HEK293 (cell line): ENCODE measurements around the gene ATP11C.

ENCODE experiments used
- CTCF ChIA-PET: fragments of 350-600 bp; formaldehyde crosslinking; extraction: SDS; loops from one replicate; lab custom pipeline; 2021; ENCODE audit warnings: antibody characterized with exemption; lab: Yijun Ruan, JAX
- POLR2A ChIA-PET: fragments of 300-600 bp; formaldehyde crosslinking; extraction: SDS; loops from one replicate; lab custom pipeline; 2020; ENCODE audit warnings: antibody characterized with exemption, inconsistent platforms; lab: Yijun Ruan, JAX
- H3K27ac ChIP-seq: fragments of 200-500 bp; sonication (Bioruptor generic); 2 replicates; pipeline ENCODE4 v1.5.1; 2014; ENCODE audit warnings: low read depth, low read length, control low read depth, inconsistent platforms; ENCODE audit errors: extremely low read depth
- H3K36me3 ChIP-seq, 2 experiments: fragments of 200-500 bp in 1 of 2; sonication (Bioruptor generic) in 1 of 2; 1 replicate in 1 of 2; 2 replicates in 1 of 2; pipeline ENCODE4 v1.5.1; 2014 to 2017; ENCODE audit warnings: inconsistent platforms in 2 of 2, low read length in 2 of 2; ENCODE audit not compliant: control insufficient read depth in 2 of 2, insufficient read depth in 1 of 2
- H3K4me1 ChIP-seq: fragments of 200-500 bp; sonication (Bioruptor generic); 2 replicates; pipeline ENCODE4 v1.5.1; 2014; ENCODE audit warnings: mild to moderate bottlenecking, low read length, inconsistent platforms; ENCODE audit not compliant: control insufficient read depth, insufficient read depth
- H3K4me3 ChIP-seq: 2 replicates; pipeline ENCODE4 v1.5.1; 2011; ENCODE audit warnings: low read depth, mild to moderate bottlenecking, control low read depth, low read length, moderate library complexity
- H3K9me3 ChIP-seq: fragments of 200-500 bp; sonication (Bioruptor generic); 2 replicates; pipeline ENCODE4 v1.5.1; 2014; ENCODE audit warnings: low read depth, low read length, inconsistent platforms; ENCODE audit not compliant: control insufficient read depth, insufficient read depth
- GLI2 ChIP-seq: fragments of 450-650 bp; formaldehyde crosslinking; IDR thresholded peaks from 2 replicates; pipeline ENCODE4; 2017; ENCODE audit warnings: missing biosample characterization, missing genetic modification characterization, low read depth, borderline replicate concordance
- GLI4 ChIP-seq: fragments of 450-650 bp; formaldehyde crosslinking; IDR thresholded peaks from 2 replicates; pipeline ENCODE4 v1.5.1; 2016; ENCODE audit warnings: missing biosample characterization, missing genetic modification characterization
- SP3 ChIP-seq: fragments of 450-650 bp; formaldehyde crosslinking; IDR thresholded peaks from 2 replicates; pipeline ENCODE4 v1.5.1; 2016; ENCODE audit warnings: missing biosample characterization, missing genetic modification characterization
- YY1 ChIP-seq: fragments of 450-650 bp; formaldehyde crosslinking; IDR thresholded peaks from 2 replicates; pipeline ENCODE4 v1.5.1; 2018; ENCODE audit warnings: missing biosample characterization, missing genetic modification characterization
- YY2 ChIP-seq: fragments of 450-650 bp; formaldehyde crosslinking; IDR thresholded peaks from 2 replicates; pipeline ENCODE4 v1.5.1; 2016; ENCODE audit warnings: missing biosample characterization, missing genetic modification characterization
- ZBTB21 ChIP-seq: fragments of 450-650 bp; formaldehyde crosslinking; IDR thresholded peaks from 2 replicates; pipeline ENCODE4 v1.5.1; 2017; ENCODE audit warnings: missing biosample characterization, missing genetic modification characterization
- ZBTB8A ChIP-seq: fragments of 450-650 bp; formaldehyde crosslinking; IDR thresholded peaks from 2 replicates; pipeline ENCODE4 v1.5.1; 2016; ENCODE audit warnings: missing biosample characterization, missing genetic modification characterization
- ZNF112 ChIP-seq: fragments of 450-650 bp; formaldehyde crosslinking; IDR thresholded peaks from 2 replicates; pipeline ENCODE4 v1.5.0; 2017; ENCODE audit warnings: missing biosample characterization, missing genetic modification characterization
- ZNF19 ChIP-seq: fragments of 450-650 bp; formaldehyde crosslinking; IDR thresholded peaks from 2 replicates; pipeline ENCODE4; 2016; ENCODE audit warnings: missing biosample characterization, missing genetic modification characterization, low read depth
- ZNF266 ChIP-seq: fragments of 450-650 bp; formaldehyde crosslinking; IDR thresholded peaks from 2 replicates; pipeline ENCODE4 v1.5.1; 2016; ENCODE audit warnings: missing biosample characterization, missing genetic modification characterization, low read depth
- ZNF394 ChIP-seq: fragments of 450-650 bp; formaldehyde crosslinking; IDR thresholded peaks from 2 replicates; pipeline ENCODE4 v1.5.1; 2016; ENCODE audit warnings: missing biosample characterization, missing genetic modification characterization, mild to moderate bottlenecking, moderate library complexity, borderline replicate concordance
- ZNF513 ChIP-seq: fragments of 450-650 bp; IDR thresholded peaks from 2 replicates; pipeline ENCODE4 v1.5.1; 2018; ENCODE audit warnings: missing biosample characterization, missing genetic modification characterization
- ZNF600 ChIP-seq: fragments of 450-650 bp; formaldehyde crosslinking; IDR thresholded peaks from 2 replicates; pipeline ENCODE4 v1.5.1; 2016; ENCODE audit warnings: missing biosample characterization, missing genetic modification characterization
- ZNF747 ChIP-seq: fragments of 450-650 bp; formaldehyde crosslinking; IDR thresholded peaks from 2 replicates; pipeline ENCODE4 v1.5.1; 2016; ENCODE audit warnings: missing biosample characterization, missing genetic modification characterization
- TF ChIP-seq, protein P1 (sequence below): fragments of 450-650 bp; formaldehyde crosslinking; IDR thresholded peaks from 2 replicates; pipeline ENCODE4 v1.5.1; 2016; ENCODE audit warnings: missing biosample characterization, missing genetic modification characterization
- TF ChIP-seq, protein P2 (sequence below): fragments of 450-650 bp; formaldehyde crosslinking; conservative IDR thresholded peaks from 2 replicates; pipeline ENCODE4 v1.5.1; 2016; ENCODE audit warnings: low read depth, missing biosample characterization, missing genetic modification characterization

Gene ATP11C

GRCh38 chrX:139815771-139816170 is 117.1 kb downstream of the ATP11C start:
- TF ChIP-seq YY1 (tag by site-specific recombination): no peak
- no peak for TF ChIP-seq ZNF112
- TF ChIP-seq, protein P1, sequence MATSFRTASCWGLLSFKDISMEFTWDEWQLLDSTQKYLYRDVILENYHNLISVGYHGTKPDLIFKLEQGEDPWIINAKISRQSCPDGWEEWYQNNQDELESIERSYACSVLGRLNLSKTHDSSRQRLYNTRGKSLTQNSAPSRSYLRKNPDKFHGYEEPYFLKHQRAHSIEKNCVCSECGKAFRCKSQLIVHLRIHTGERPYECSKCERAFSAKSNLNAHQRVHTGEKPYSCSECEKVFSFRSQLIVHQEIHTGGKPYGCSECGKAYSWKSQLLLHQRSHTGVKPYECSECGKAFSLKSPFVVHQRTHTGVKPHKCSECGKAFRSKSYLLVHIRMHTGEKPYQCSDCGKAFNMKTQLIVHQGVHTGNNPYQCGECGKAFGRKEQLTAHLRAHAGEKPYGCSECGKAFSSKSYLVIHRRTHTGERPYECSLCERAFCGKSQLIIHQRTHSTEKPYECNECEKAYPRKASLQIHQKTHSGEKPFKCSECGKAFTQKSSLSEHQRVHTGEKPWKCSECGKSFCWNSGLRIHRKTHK (tag by site-specific recombination): no peak
- TF ChIP-seq, protein P2, sequence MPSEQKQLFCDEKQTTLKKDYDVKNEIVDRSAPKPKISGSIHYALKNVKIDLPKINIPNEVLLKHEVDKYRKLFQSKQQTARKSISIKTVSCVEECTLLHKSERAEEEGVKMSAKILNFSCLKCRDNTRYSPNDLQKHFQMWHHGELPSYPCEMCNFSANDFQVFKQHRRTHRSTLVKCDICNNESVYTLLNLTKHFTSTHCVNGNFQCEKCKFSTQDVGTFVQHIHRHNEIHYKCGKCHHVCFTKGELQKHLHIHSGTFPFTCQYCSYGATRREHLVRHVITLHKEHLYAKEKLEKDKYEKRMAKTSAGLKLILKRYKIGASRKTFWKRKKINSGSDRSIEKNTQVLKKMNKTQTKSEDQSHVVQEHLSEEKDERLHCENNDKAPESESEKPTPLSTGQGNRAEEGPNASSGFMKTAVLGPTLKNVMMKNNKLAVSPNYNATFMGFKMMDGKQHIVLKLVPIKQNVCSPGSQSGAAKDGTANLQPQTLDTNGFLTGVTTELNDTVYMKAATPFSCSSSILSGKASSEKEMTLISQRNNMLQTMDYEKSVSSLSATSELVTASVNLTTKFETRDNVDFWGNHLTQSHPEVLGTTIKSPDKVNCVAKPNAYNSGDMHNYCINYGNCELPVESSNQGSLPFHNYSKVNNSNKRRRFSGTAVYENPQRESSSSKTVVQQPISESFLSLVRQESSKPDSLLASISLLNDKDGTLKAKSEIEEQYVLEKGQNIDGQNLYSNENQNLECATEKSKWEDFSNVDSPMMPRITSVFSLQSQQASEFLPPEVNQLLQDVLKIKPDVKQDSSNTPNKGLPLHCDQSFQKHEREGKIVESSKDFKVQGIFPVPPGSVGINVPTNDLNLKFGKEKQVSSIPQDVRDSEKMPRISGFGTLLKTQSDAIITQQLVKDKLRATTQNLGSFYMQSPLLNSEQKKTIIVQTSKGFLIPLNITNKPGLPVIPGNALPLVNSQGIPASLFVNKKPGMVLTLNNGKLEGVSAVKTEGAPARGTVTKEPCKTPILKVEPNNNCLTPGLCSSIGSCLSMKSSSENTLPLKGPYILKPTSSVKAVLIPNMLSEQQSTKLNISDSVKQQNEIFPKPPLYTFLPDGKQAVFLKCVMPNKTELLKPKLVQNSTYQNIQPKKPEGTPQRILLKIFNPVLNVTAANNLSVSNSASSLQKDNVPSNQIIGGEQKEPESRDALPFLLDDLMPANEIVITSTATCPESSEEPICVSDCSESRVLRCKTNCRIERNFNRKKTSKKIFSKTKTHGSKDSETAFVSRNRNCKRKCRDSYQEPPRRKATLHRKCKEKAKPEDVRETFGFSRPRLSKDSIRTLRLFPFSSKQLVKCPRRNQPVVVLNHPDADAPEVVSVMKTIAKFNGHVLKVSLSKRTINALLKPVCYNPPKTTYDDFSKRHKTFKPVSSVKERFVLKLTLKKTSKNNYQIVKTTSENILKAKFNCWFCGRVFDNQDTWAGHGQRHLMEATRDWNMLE (tag by site-specific recombination): no peak
- no peak for TF ChIP-seq ZNF600 (tag by site-specific recombination)
- no peak for TF ChIP-seq ZBTB21
- TF ChIP-seq YY2 (tag by site-specific recombination): no peak
- TF ChIP-seq ZNF747 (tag by site-specific recombination): no peak
- no peak for TF ChIP-seq GLI4 (tag by site-specific recombination)
- TF ChIP-seq, all 188 proteins: peak for 0
- ChIA-PET POLR2A (no interaction called here), CTCF (no interaction called here)

GRCh38 chrX:139811942-139812629 is 120.8 kb downstream of the ATP11C start:
- H3K36me3 ChIP-seq: peaks cover 10 to 15% of the 10 kb centered on the region in 2 experiments
- H3K9me3 ChIP-seq: 0 out of 2 replicates have a peak, but pooled peaks cover 2% of the 10 kb centered on the region
- no peak overlapping the region for H3K27ac ChIP-seq
- TF ChIP-seq ZBTB8A (tag by site-specific recombination): no peak
- TF ChIP-seq ZNF266 (tag by site-specific recombination): no peak
- TF ChIP-seq ZNF513: no peak
- no peak for TF ChIP-seq GLI2 (tag by site-specific recombination)
- TF ChIP-seq ZNF394: no peak
- no peak for TF ChIP-seq SP3 (tag by site-specific recombination)
- TF ChIP-seq ZNF19 (tag by site-specific recombination): no peak
- CTCF ChIA-PET: no interaction called here
- no peak overlapping the region for H3K4me3 ChIP-seq
- POLR2A ChIA-PET: no interaction called here
- H3K4me1 ChIP-seq: no peaks in the 10 kb centered on the region; the same call in 1 of the 2 replicates

More at GRCh38 chrX:139815771-139816170, 117.1 kb downstream of the ATP11C start:
- Histone ChIP-seq H3K4me3 (no peak overlapping the region), H3K27ac (no peak overlapping the region), H3K4me1 (no peaks in the 10 kb centered on the region; the same call in 1 of the 2 replicates), H3K36me3 (peaks cover 4 to 19% of the 10 kb centered on the region in 2 experiments; a peak in 2 of 3 replicates), H3K9me3 (no peaks in the 10 kb centered on the region)
